Measurements from ENCODE around the gene THSD4.

THSD4 gene

DNA sequence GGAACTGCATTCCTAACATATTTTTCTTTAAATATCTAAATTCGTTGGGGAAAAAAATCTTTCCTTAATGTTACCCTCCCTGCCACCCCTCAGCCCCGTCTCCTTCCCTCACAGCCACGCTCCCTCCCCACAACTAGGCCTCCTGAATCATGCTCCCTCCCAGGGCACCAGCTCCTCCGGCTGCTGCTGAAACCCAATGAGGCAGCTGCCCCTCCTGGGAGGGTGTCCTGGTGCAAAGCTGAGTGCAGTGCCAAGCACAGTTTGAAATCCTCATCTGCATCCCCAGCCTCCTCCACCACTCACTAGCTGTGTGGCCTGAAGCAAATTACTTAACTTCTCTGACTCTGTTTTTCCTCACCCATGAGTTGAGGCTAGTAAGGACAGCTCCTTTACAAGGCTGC lies 692.4 kb downstream of the THSD4 start:
- Histone ChIP-seq H3K4me2 (no peak overlapping the region), H3K27ac (no peak overlapping the region), H3K9ac (no peak overlapping the region)

DNA sequence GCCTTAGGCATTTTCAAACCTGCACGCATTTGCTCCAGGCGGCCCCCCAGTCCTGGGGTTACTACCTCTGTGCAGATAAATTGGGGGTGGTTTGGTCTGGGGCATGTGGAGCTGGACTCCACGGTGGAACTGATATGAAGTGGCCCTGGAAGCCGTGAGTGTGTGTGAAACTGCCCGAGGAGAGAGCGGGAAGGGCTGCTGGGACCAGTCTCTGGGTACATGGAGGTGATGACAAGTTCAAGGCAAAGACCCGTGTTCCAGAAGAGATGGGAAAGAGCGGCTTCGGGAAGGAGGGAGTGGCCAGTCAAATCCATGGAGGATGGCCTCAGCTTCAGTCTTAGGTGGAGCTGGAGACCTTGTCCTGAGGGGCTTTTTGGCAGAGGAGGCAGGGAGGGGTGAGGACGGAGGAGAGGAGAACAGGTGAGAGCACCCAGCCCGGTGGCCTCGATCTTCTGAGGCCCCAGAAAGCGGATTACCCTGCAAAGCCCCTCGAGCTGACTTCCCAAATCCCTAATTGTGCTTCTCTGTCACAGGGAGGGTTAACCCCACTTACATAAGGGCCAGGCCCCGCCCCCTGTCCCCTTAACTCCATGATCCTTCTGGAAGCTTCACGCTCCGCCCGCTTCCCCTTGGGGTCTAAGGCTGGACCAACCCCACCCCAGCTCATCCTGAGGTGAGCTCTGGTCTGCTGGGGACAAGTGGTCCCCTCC lies 693.2 kb downstream of the THSD4 start:
- TF ChIP-seq, protein P1, sequence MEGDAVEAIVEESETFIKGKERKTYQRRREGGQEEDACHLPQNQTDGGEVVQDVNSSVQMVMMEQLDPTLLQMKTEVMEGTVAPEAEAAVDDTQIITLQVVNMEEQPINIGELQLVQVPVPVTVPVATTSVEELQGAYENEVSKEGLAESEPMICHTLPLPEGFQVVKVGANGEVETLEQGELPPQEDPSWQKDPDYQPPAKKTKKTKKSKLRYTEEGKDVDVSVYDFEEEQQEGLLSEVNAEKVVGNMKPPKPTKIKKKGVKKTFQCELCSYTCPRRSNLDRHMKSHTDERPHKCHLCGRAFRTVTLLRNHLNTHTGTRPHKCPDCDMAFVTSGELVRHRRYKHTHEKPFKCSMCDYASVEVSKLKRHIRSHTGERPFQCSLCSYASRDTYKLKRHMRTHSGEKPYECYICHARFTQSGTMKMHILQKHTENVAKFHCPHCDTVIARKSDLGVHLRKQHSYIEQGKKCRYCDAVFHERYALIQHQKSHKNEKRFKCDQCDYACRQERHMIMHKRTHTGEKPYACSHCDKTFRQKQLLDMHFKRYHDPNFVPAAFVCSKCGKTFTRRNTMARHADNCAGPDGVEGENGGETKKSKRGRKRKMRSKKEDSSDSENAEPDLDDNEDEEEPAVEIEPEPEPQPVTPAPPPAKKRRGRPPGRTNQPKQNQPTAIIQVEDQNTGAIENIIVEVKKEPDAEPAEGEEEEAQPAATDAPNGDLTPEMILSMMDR (conservative IDR thresholded peaks at IDR 0.05; ENCODE audit: low read depth, low read length): no peak
- Histone ChIP-seq H4K20me1 (ENCODE audit: insufficient read depth) (no peaks in the 10 kb centered on the region), H3K4me1 (ENCODE audit: low read depth, poor library complexity, severe bottlenecking) (no peaks in the 10 kb centered on the region)

More for the DNA sequence above, 692.4 kb downstream of the THSD4 start:
- Histone ChIP-seq H3K36me3 (ENCODE audit: insufficient read depth) (no peaks in the 10 kb centered on the region), H3K79me2 (ENCODE audit: insufficient read depth, low read depth) (no peaks in the 10 kb centered on the region), H3K4me3 (IDR thresholded peaks at IDR 0.05; ENCODE audit: insufficient read depth, low read depth, low read length) (no peak overlapping the region), H3K4me1 (ENCODE audit: low read depth, poor library complexity, severe bottlenecking) (no peaks in the 10 kb centered on the region), H4K20me1 (ENCODE audit: insufficient read depth) (no peaks in the 10 kb centered on the region), H3K27me3 (ENCODE audit: insufficient read depth, low read depth) (no peaks in the 10 kb centered on the region), H2AFZ (ENCODE audit: low read depth) (no peak overlapping the region)
- TF ChIP-seq, protein P1 (conservative IDR thresholded peaks at IDR 0.05; ENCODE audit: low read depth, low read length): no peak

DNA sequence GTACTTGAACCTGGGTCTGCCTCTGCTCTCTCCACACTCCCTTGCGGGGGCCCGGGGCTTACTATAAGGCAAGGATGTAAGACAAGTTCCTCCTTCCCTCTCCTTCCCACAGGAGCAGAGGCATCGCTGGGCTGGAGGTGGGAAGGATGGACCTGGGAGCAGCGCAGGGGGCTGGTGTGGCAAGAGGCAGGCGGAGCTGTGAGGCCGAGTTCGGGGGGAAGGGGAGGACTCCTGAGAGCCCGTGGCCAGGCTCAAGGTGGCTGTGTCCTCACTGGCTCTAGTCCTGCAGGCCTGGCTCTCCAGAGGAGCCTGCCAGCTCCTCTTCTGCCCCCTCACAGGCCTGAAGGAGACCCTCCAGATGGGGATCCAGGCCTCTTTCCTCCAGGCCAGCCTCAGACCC lies 694.1 kb downstream of the THSD4 start:
- Histone ChIP-seq H2AFZ (ENCODE audit: low read depth) (no peak overlapping the region), H3K4me3 (IDR thresholded peaks at IDR 0.05; ENCODE audit: insufficient read depth, low read depth, low read length) (no peak overlapping the region), H4K20me1 (ENCODE audit: insufficient read depth) (no peaks in the 10 kb centered on the region), H3K79me2 (ENCODE audit: insufficient read depth, low read depth) (no peaks in the 10 kb centered on the region), H3K4me2 (no peak overlapping the region), H3K4me1 (ENCODE audit: low read depth, poor library complexity, severe bottlenecking) (no peaks in the 10 kb centered on the region), H3K27me3 (ENCODE audit: insufficient read depth, low read depth) (no peaks in the 10 kb centered on the region), H3K36me3 (ENCODE audit: insufficient read depth) (no peaks in the 10 kb centered on the region), H3K27ac (no peak overlapping the region), H3K9ac (no peak overlapping the region)
- TF ChIP-seq, protein P1 (conservative IDR thresholded peaks at IDR 0.05; ENCODE audit: low read depth, low read length): no peak

More for the DNA sequence above, 693.2 kb downstream of the THSD4 start:
- no peaks in the 10 kb centered on the region for H3K36me3 ChIP-seq (ENCODE audit: insufficient read depth)
- H3K4me2 ChIP-seq: no peak overlapping the region
- H3K27ac ChIP-seq: no peak overlapping the region
- no peak overlapping the region for H3K9ac ChIP-seq
- H3K4me3 ChIP-seq (IDR thresholded peaks at IDR 0.05; ENCODE audit: insufficient read depth, low read depth, low read length): no peak overlapping the region
- no peak overlapping the region for H2AFZ ChIP-seq (ENCODE audit: low read depth)
- no peaks in the 10 kb centered on the region for H3K27me3 ChIP-seq (ENCODE audit: insufficient read depth, low read depth)
- H3K79me2 ChIP-seq (ENCODE audit: insufficient read depth, low read depth): no peaks in the 10 kb centered on the region

DNA sequence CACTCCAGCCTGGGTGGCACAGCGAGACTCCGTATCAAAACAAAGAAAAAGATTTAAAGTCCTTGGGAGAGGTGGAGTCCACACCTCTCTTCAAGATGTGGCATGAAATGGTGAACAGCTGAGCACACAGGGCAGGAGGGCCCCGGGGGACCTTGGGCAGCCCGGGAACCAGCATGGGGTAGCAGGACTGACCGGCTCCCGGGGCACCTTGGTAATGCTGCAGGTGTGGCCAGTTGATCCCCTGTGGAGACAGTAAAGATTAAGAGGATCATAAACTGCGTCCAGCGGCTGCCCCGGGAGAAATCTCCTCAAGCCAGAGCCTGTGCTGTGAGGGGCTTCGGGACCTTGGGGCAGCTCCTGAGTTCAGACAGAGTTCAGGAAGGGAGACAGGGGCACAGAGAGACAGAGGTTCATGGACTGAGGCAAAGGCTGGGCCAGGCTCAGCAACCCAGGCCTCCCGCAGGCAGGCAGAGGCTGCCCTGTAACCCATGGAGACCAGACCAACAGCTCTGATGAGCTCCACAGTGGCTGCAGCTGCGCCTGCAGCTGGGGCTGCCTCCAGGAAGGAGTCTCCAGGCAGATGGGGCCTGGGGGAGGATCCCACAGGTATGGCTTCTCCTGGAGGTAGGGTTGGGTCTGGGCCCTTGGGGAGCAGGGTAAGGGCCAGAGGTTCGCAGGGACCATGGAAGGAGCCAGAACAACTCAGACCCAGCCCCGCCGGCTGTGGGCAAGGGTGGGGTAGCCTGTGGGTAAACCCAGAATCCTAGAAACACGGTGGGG lies 695.2 kb downstream of the THSD4 start, which contains the start of gene NR2E3:
NR2E3 (plus strand) TSS at position 299 of the 780 bp plus-strand sequence; CDS start at position 489, 190 bp downstream.
- no peaks in the 10 kb centered on the region for H4K20me1 ChIP-seq (ENCODE audit: insufficient read depth)
- no peak within 1 kb of the TSS for H3K4me3 ChIP-seq (IDR thresholded peaks at IDR 0.05; ENCODE audit: insufficient read depth, low read depth, low read length)
- H3K36me3 ChIP-seq (ENCODE audit: insufficient read depth): no peaks in the 10 kb centered on the region
- no peaks in the 10 kb centered on the region for H3K27me3 ChIP-seq (ENCODE audit: insufficient read depth, low read depth)
- no peaks in the 10 kb centered on the region for H3K4me1 ChIP-seq (ENCODE audit: low read depth, poor library complexity, severe bottlenecking)
- H3K4me2 ChIP-seq: no peak within 1 kb of the TSS
- H3K9ac ChIP-seq: no peak within 1 kb of the TSS
- TF ChIP-seq, protein P1 (conservative IDR thresholded peaks at IDR 0.05; ENCODE audit: low read depth, low read length): no peak
- no peak within 1 kb of the TSS for H2AFZ ChIP-seq (ENCODE audit: low read depth)
- H3K79me2 ChIP-seq (ENCODE audit: insufficient read depth, low read depth): no peaks in the 10 kb centered on the region
- H3K27ac ChIP-seq: no peak within 1 kb of the TSS
